CMK (cell line): ENCODE data around the gene SH3TC1.

Experiments used
- DNase-seq: peaks from one replicate; pipeline ENCODE4 v3.0.0-alpha.2; 2010; ENCODE audit warnings: low read depth

Gene SH3TC1

DNA sequence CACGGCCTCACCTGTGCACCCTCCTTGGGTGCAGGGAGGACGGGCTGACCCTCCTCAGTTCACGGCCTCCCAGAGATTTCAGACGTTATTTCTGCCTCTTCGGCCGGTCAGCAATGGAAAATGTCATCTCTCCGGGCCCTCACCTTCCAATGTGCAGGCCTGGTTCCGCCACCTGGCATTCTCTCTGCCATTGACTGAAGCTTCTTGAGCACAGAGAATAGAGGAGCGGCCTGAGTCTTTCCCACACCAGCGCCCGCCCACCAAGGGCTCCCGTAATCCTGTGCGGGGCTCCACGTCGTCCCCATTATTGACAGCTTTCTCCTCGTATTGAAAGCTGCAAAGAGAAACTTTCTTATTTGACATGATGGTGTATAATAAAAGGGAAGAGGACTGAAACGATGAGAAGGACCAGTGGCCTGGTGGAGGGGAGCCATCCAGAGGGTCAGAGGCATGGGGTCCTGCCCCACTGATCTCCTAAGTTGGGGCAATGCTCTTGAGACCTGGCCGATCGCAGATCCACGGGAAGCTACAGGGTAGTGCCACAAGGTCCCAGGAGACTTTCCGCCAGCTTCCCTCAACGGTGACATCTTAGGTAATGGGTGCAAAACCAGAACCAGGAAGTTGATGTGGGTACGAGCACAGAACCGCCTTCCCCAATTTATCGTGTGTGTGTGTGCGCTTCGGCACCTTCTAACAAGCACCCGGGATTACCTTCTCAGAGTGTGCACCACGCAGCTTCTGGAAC, 91.0 kb downstream of the SH3TC1 start:
- no peak for DNase-seq

DNA sequence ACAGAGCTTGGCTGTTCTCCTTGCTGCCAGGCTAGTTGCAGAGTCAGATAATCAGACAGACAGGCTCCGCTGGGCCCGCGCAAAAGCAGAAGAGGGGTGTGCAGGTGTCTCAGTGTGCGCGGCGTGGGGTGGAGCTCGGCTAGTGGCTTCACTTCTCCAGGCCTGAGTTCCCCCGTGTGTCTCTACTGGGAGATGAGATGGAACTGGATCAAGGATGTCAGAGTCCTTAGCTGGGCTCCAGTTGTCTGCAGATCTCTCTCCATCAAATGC, 91.5 kb downstream of the SH3TC1 start:
- no peak for DNase-seq
